Measurements from ENCODE around the gene IRF7. TPM values are rescaled to one million over a fixed set of nuclear protein-coding genes. Genes with fewer than 3 reads are reported as not detected.

IRF7 gene
- total RNA-seq, 6 experiments from 2014 or later, result 27.3 to 72.8 (median 47.7) TPM

GRCh38 chr11:635945-636510 lies 20.3 kb upstream of the IRF7 start:
- peaks cover 0 to 9% (median 0%) of the 10 kb centered on the region in 4 donors for H3K4me1 ChIP-seq
- H3K9me3 ChIP-seq, result no peaks in the 10 kb centered on the region
- DNase-seq, result no peak
- peak in 1 of 4 donors; percentile 5 for ATAC-seq
- no peak overlapping the region for H3K4me3 ChIP-seq
- H3K27ac ChIP-seq, result no peak overlapping the region
- intact Hi-C loops (cut with DNase I), result no loop called here
- H3K36me3 ChIP-seq, result no peaks in the 10 kb centered on the region
- WGBS (ENCODE audit: insufficient coverage, low coverage, low lambda C conversion rate, missing lambda C conversion rate), result 57% methylated on average over 8 of the region's 22 CpGs
- no peaks in the 10 kb centered on the region for H3K27me3 ChIP-seq
- no peak for TF ChIP-seq POLR2A (IDR thresholded peaks at IDR 0.05)
- no peak for TF ChIP-seq CTCF (IDR thresholded peaks at IDR 0.05)

GRCh38 chr11:630871-631270 lies 15.1 kb upstream of the IRF7 start:
- no peak for ATAC-seq
- intact Hi-C loops (cut with DNase I), result no loop called here

GRCh38 chr11:629237-629583 lies 13.5 kb upstream of the IRF7 start:
- no peak for DNase-seq
- no peaks in the 10 kb centered on the region for H3K9me3 ChIP-seq
- H3K27ac ChIP-seq, result no peak overlapping the region
- TF ChIP-seq CTCF (IDR thresholded peaks at IDR 0.05) (no peak), POLR2A (IDR thresholded peaks at IDR 0.05) (no peak)
- no peaks in the 10 kb centered on the region for H3K36me3 ChIP-seq
- no peak overlapping the region for H3K4me3 ChIP-seq
- WGBS (ENCODE audit: insufficient coverage, low coverage, low lambda C conversion rate, missing lambda C conversion rate), result 50% methylated on average over 10 of the region's 10 CpGs
- no peaks in the 10 kb centered on the region for H3K27me3 ChIP-seq
- intact Hi-C loops (cut with DNase I), result no loop called here
- no peak for ATAC-seq
- peaks cover 0 to 7% (median 0%) of the 10 kb centered on the region in 4 donors for H3K4me1 ChIP-seq

More at GRCh38 chr11:630871-631270, 15.1 kb upstream of the IRF7 start:
- 94% methylated on average over 2 of the region's 5 CpGs for WGBS (ENCODE audit: insufficient coverage, low coverage, low lambda C conversion rate, missing lambda C conversion rate)
- Histone ChIP-seq H3K27me3 (no peaks in the 10 kb centered on the region), H3K4me3 (no peak overlapping the region), H3K27ac (no peak overlapping the region), H3K36me3 (no peaks in the 10 kb centered on the region), H3K4me1 (no peaks in the 10 kb centered on the region), H3K9me3 (no peaks in the 10 kb centered on the region)
- TF ChIP-seq POLR2A (IDR thresholded peaks at IDR 0.05) (no peak), CTCF (IDR thresholded peaks at IDR 0.05) (no peak)
- no peak for DNase-seq

- TF ChIP-seq CTCF (IDR thresholded peaks at IDR 0.05), result no peak
- no peak for TF ChIP-seq POLR2A (IDR thresholded peaks at IDR 0.05)
- H3K27me3 ChIP-seq, result no peaks in the 10 kb centered on the region
- H3K4me1 ChIP-seq, result peaks cover 0 to 9% (median 0%) of the 10 kb centered on the region in 4 donors
- ATAC-seq (no peak), DNase-seq (no peak)
- H3K4me3 ChIP-seq, result no peak overlapping the region
- intact Hi-C loops (cut with DNase I), result no loop called here
- H3K36me3 ChIP-seq, result no peaks in the 10 kb centered on the region
- no peak overlapping the region for H3K27ac ChIP-seq
- 95% methylated on average over 13 of the region's 31 CpGs for WGBS (ENCODE audit: insufficient coverage, low coverage, low lambda C conversion rate, missing lambda C conversion rate)
- H3K9me3 ChIP-seq, result no peaks in the 10 kb centered on the region
Observed at GRCh38 chr11:628056-628455, 12.3 kb upstream of the IRF7 start.

GRCh38 chr11:627308-627576 lies 11.5 kb upstream of the IRF7 start:
- H3K4me1 ChIP-seq, result peaks cover 0 to 9% (median 0%) of the 10 kb centered on the region in 4 donors
- H3K27me3 ChIP-seq, result no peaks in the 10 kb centered on the region
- ATAC-seq (no peak), DNase-seq (no peak)
- H3K27ac ChIP-seq, result no peak overlapping the region
- WGBS (ENCODE audit: insufficient coverage, low coverage, low lambda C conversion rate, missing lambda C conversion rate), result no CpG with 5 or more reads among the region's 28 CpGs
- H3K9me3 ChIP-seq, result no peaks in the 10 kb centered on the region
- TF ChIP-seq CTCF (IDR thresholded peaks at IDR 0.05), result no peak
- no peak for TF ChIP-seq POLR2A (IDR thresholded peaks at IDR 0.05)
- H3K36me3 ChIP-seq, result no peaks in the 10 kb centered on the region
- intact Hi-C loops (cut with DNase I), result no loop called here
- H3K4me3 ChIP-seq, result no peak overlapping the region
